ENCODE results near the gene LRCH1.

The LRCH1 gene

GRCh38 chr13:46631179-46631542 lies 78.2 kb downstream of the LRCH1 start:
- no peak overlapping the region for H3K4me3 ChIP-seq (ENCODE audit: low read depth, low read length)
- TF ChIP-seq CTCF (conservative IDR thresholded peaks at IDR 0.05; ENCODE audit: low read depth, low read length) = no peak
- DNase-seq (ENCODE audit: low read depth) = no peak

GRCh38 chr13:46632176-46632575 lies 79.2 kb downstream of the LRCH1 start:
- DNase-seq (ENCODE audit: low read depth) = no peak
- no peak overlapping the region for H3K4me3 ChIP-seq (ENCODE audit: low read depth, low read length)
- TF ChIP-seq CTCF (conservative IDR thresholded peaks at IDR 0.05; ENCODE audit: low read depth, low read length) = no peak

- no peak for TF ChIP-seq CTCF (conservative IDR thresholded peaks at IDR 0.05; ENCODE audit: low read depth, low read length)
- peak; percentile 79 for DNase-seq (ENCODE audit: low read depth)
Measured at GRCh38 chr13:46633416-46633815, 80.4 kb downstream of the LRCH1 start.

GRCh38 chr13:46636451-46636850 lies 83.5 kb downstream of the LRCH1 start:
- no peak overlapping the region for H3K4me3 ChIP-seq (ENCODE audit: low read depth, low read length)
- no peak for DNase-seq (ENCODE audit: low read depth)
- TF ChIP-seq CTCF (conservative IDR thresholded peaks at IDR 0.05; ENCODE audit: low read depth, low read length) = no peak

More at GRCh38 chr13:46633416-46633815, 80.4 kb downstream of the LRCH1 start:
- H3K4me3 ChIP-seq (ENCODE audit: low read depth, low read length) = no peak overlapping the region

- TF ChIP-seq CTCF (conservative IDR thresholded peaks at IDR 0.05; ENCODE audit: low read depth, low read length) = no peak
- no peak for DNase-seq (ENCODE audit: low read depth)
- no peak overlapping the region for H3K4me3 ChIP-seq (ENCODE audit: low read depth, low read length)
Measured at GRCh38 chr13:46637213-46637612, 84.2 kb downstream of the LRCH1 start.

GRCh38 chr13:46638262-46638661 lies 85.3 kb downstream of the LRCH1 start:
- H3K4me3 ChIP-seq (ENCODE audit: low read depth, low read length) = no peak overlapping the region
- DNase-seq (ENCODE audit: low read depth) = no peak
- no peak for TF ChIP-seq CTCF (conservative IDR thresholded peaks at IDR 0.05; ENCODE audit: low read depth, low read length)

GRCh38 chr13:46639033-46639981 lies 86.3 kb downstream of the LRCH1 start:
- H3K4me3 ChIP-seq (ENCODE audit: low read depth, low read length) = no peak overlapping the region
- TF ChIP-seq CTCF (conservative IDR thresholded peaks at IDR 0.05; ENCODE audit: low read depth, low read length) = no peak
- peak; percentile 46 for DNase-seq (ENCODE audit: low read depth)

Measured in choroid plexus epithelial cell (primary cell).